CD4-positive, CD25-positive, alpha-beta regulatory T cell (primary cell): ENCODE measurements around the gene OGFOD3. TPM values are rescaled to one million over a fixed set of nuclear protein-coding genes. Genes with fewer than 3 reads are reported as not detected.

Experiments used
- ATAC-seq, 2 donors: fragments of 150-1000 bp; cut with Tn5 transposase; one replicate each; pipeline ENCODE4 v1.10.0; 2021; ENCODE audit warnings: low read depth in 2 of 2, moderate number of reproducible peaks in 2 of 2, moderate library complexity in 1 of 2
- DNase-seq, 3 donors: peaks; one replicate each; pipeline versions ENCODE4 v3.0.0 to v3.0.0-alpha.2; 2012 to 2022; ENCODE audit warnings: mixed read lengths in 1 of 3
- H3K27ac ChIP-seq: one replicate; pipeline ENCODE4 v1.7.0; 2013; ENCODE audit warnings: mild to moderate bottlenecking, low read length; ENCODE audit not compliant: insufficient read depth, poor library complexity, severe bottlenecking
- H3K27me3 ChIP-seq: one replicate; pipeline ENCODE4 v1.7.0; 2013; ENCODE audit warnings: low read length; ENCODE audit not compliant: control insufficient read depth, insufficient read depth
- H3K36me3 ChIP-seq: one replicate; pipeline ENCODE4 v1.7.0; 2013; ENCODE audit warnings: mild to moderate bottlenecking, low read length, moderate library complexity; ENCODE audit not compliant: control insufficient read depth, insufficient read depth
- H3K4me1 ChIP-seq: 2 replicates; pipeline ENCODE4 v1.7.0; 2013; ENCODE audit warnings: mild to moderate bottlenecking, low read length; ENCODE audit not compliant: insufficient read depth, control insufficient read depth, poor library complexity, severe bottlenecking
- H3K4me3 ChIP-seq: one replicate; pipeline ENCODE4 v1.7.0; 2013; ENCODE audit warnings: low read depth, mild to moderate bottlenecking, low read length, moderate library complexity
- H3K9me3 ChIP-seq, 2 experiments: 1 replicate in 1 of 2; 2 replicates in 1 of 2; pipeline ENCODE4 v1.7.0; 2013; ENCODE audit warnings: low read length in 2 of 2, mild to moderate bottlenecking in 1 of 2, moderate library complexity in 1 of 2; ENCODE audit not compliant: control insufficient read depth in 2 of 2
- H3K27ac Mint-ChIP-seq, 3 donors: one replicate each; pipeline ENCODE4 v1.8.0; 2020 to 2022; ENCODE audit warnings: mild to moderate bottlenecking in 3 of 3, mixed read lengths in 3 of 3, moderate library complexity in 2 of 3
- H3K27me3 Mint-ChIP-seq: one replicate; pipeline ENCODE4 v1.8.0; 2022; ENCODE audit warnings: mild to moderate bottlenecking, mixed read lengths
- H3K36me3 Mint-ChIP-seq: one replicate; pipeline ENCODE4 v1.8.0; 2020; ENCODE audit warnings: mixed read lengths
- H3K4me1 Mint-ChIP-seq, 4 donors: one replicate each; pipeline ENCODE4 v1.8.0; 2020 to 2022; ENCODE audit warnings: mixed read lengths in 4 of 4, mild to moderate bottlenecking in 1 of 4
- H3K4me3 Mint-ChIP-seq, 4 donors: one replicate each; pipeline ENCODE4 v1.8.0; 2020 to 2022; ENCODE audit warnings: mild to moderate bottlenecking in 4 of 4, mixed read lengths in 4 of 4, moderate library complexity in 3 of 4
- H3K9me3 Mint-ChIP-seq, 7 donors: one replicate each; pipeline ENCODE4 v1.8.0; 2020 to 2022; ENCODE audit warnings: mixed read lengths in 7 of 7, mild to moderate bottlenecking in 3 of 7, moderate library complexity in 2 of 7
- polyA plus RNA-seq, 4 donors: library from polyadenylated mRNA; unstranded; fragments of 300-500 nt; fragmentation: Illumina TruSeq; gene quantifications; one replicate each; pipeline ENCODE4 v1.2.3, GENCODE V29; 2021
- total RNA-seq: library from RNA; stranded (reverse); gene quantifications from one replicate; pipeline ENCODE4 v1.2.3, GENCODE V29; 2022

OGFOD3 gene
- total and polyA plus RNA-seq, 5 donors from 2014 or later, result 13.9 to 32.9 (median 22.0) TPM

- H3K36me3 Mint-ChIP-seq, result no peaks in the 10 kb centered on the region
- H3K27ac ChIP-seq, result peak overlapping the region; percentile 23
- peak overlapping the region in 1 of 4 donors; percentile 72 for H3K4me3 Mint-ChIP-seq
- H3K9me3 Mint-ChIP-seq, result no peaks in the 10 kb centered on the region
- H3K27ac Mint-ChIP-seq, result peak overlapping the region in 1 of 3 donors; percentile 69
- no peaks in the 10 kb centered on the region for H3K27me3 Mint-ChIP-seq
- ATAC-seq (no peak), DNase-seq (no peak)
- no peaks in the 10 kb centered on the region for H3K9me3 ChIP-seq
- H3K36me3 ChIP-seq, result peaks cover 28% of the 10 kb centered on the region
- no peaks in the 10 kb centered on the region for H3K4me1 ChIP-seq
- no peaks in the 10 kb centered on the region for H3K27me3 ChIP-seq
- no peak overlapping the region for H3K4me3 ChIP-seq
- H3K4me1 Mint-ChIP-seq, result peaks cover 0 to 6% (median 0%) of the 10 kb centered on the region in 4 donors
Observed at GRCh38 chr17:82440469-82440981, 22.1 kb upstream of the OGFOD3 start.

GRCh38 chr17:82439829-82440365, 21.5 kb upstream of the OGFOD3 start:
- Histone ChIP-seq H3K27ac (no peak overlapping the region), H3K4me1 (no peaks in the 10 kb centered on the region), H3K27me3 (no peaks in the 10 kb centered on the region), H3K4me3 (no peak overlapping the region), H3K9me3 (no peaks in the 10 kb centered on the region), H3K36me3 (peaks cover 27% of the 10 kb centered on the region)
- H3K4me1 Mint-ChIP-seq, result peaks cover 0 to 6% (median 0%) of the 10 kb centered on the region in 4 donors
- H3K4me3 Mint-ChIP-seq, result peak overlapping the region in 1 of 4 donors; percentile 72
- H3K27ac Mint-ChIP-seq, result peak overlapping the region in 1 of 3 donors; percentile 83
- H3K36me3 Mint-ChIP-seq, result no peaks in the 10 kb centered on the region
- DNase-seq (no peak), ATAC-seq (no peak)
- H3K27me3 Mint-ChIP-seq, result no peaks in the 10 kb centered on the region
- no peaks in the 10 kb centered on the region for H3K9me3 Mint-ChIP-seq

- Mint-ChIP-seq H3K27ac (no peak overlapping the region), H3K36me3 (no peaks in the 10 kb centered on the region), H3K9me3 (no peaks in the 10 kb centered on the region), H3K27me3 (no peaks in the 10 kb centered on the region), H3K4me1 (peaks cover 0 to 6% (median 1%) of the 10 kb centered on the region in 4 donors), H3K4me3 (no peak overlapping the region)
- peaks cover 21% of the 10 kb centered on the region for H3K36me3 ChIP-seq
- ATAC-seq, result no peak
- H3K4me3 ChIP-seq, result no peak overlapping the region
- no peaks in the 10 kb centered on the region for H3K9me3 ChIP-seq
- no peaks in the 10 kb centered on the region for H3K27me3 ChIP-seq
- H3K4me1 ChIP-seq, result peaks cover 3% of the 10 kb centered on the region
- no peak for DNase-seq
- H3K27ac ChIP-seq, result no peak overlapping the region
Observed at GRCh38 chr17:82439194-82439828, 20.9 kb upstream of the OGFOD3 start.

GRCh38 chr17:82438401-82439193, 20.2 kb upstream of the OGFOD3 start:
- Histone ChIP-seq H3K4me3 (no peak overlapping the region), H3K4me1 (peaks cover 11% of the 10 kb centered on the region), H3K27ac (no peak overlapping the region), H3K27me3 (no peaks in the 10 kb centered on the region), H3K9me3 (no peaks in the 10 kb centered on the region), H3K36me3 (peaks cover 15% of the 10 kb centered on the region)
- ATAC-seq (no peak), DNase-seq (no peak)
- peaks cover 0 to 6% (median 3%) of the 10 kb centered on the region in 4 donors for H3K4me1 Mint-ChIP-seq
- no peak overlapping the region for H3K4me3 Mint-ChIP-seq
- peak overlapping the region in 1 of 3 donors; percentile 77 for H3K27ac Mint-ChIP-seq
- no peaks in the 10 kb centered on the region for H3K9me3 Mint-ChIP-seq
- H3K27me3 Mint-ChIP-seq, result no peaks in the 10 kb centered on the region
- H3K36me3 Mint-ChIP-seq, result no peaks in the 10 kb centered on the region

DNA sequence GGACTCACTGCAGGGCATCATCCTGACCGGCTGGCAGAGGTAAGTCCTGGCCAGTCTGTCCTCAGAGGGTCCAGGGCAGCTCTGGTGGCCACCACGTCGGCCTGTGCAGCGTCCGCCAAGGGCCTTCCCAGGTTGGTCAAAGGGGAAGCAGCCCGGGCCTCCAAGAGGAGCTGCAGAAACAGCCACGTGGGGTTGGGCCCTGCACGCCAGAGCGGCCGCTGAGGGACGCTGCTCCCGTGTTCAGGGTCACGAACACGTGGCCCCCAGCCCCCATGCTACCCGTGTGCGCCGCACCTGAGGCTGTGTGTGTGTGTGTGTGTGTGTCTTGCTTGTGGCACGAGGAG, 18.9 kb upstream of the OGFOD3 start:
- no peak overlapping the region for H3K27ac ChIP-seq
- H3K27me3 ChIP-seq, result no peaks in the 10 kb centered on the region
- H3K4me1 Mint-ChIP-seq, result peaks cover 0 to 6% (median 3%) of the 10 kb centered on the region in 4 donors
- H3K9me3 ChIP-seq, result no peaks in the 10 kb centered on the region
- H3K4me1 ChIP-seq, result peaks cover 12% of the 10 kb centered on the region
- DNase-seq (no peak), ATAC-seq (no peak)
- H3K36me3 Mint-ChIP-seq, result no peaks in the 10 kb centered on the region
- H3K36me3 ChIP-seq, result peaks cover 6% of the 10 kb centered on the region
- H3K27me3 Mint-ChIP-seq, result no peaks in the 10 kb centered on the region
- H3K27ac Mint-ChIP-seq, result peak overlapping the region in 1 of 3 donors; percentile 31
- no peak overlapping the region for H3K4me3 ChIP-seq
- no peaks in the 10 kb centered on the region for H3K9me3 Mint-ChIP-seq
- no peak overlapping the region for H3K4me3 Mint-ChIP-seq

GRCh38 chr17:82436601-82437324, 18.4 kb upstream of the OGFOD3 start:
- no peak overlapping the region for H3K4me3 ChIP-seq

More at GRCh38 chr17:82436601-82437324, 18.4 kb upstream of the OGFOD3 start:
- no peak overlapping the region for H3K27ac Mint-ChIP-seq
- peaks cover 2% of the 10 kb centered on the region for H3K36me3 ChIP-seq
- H3K27ac ChIP-seq, result no peak overlapping the region
- no peaks in the 10 kb centered on the region for H3K27me3 Mint-ChIP-seq
- H3K4me3 Mint-ChIP-seq, result no peak overlapping the region
- no peaks in the 10 kb centered on the region for H3K9me3 ChIP-seq
- peaks cover 12% of the 10 kb centered on the region for H3K4me1 ChIP-seq
- H3K27me3 ChIP-seq, result no peaks in the 10 kb centered on the region
- DNase-seq (no peak), ATAC-seq (no peak)
- H3K4me1 Mint-ChIP-seq, result peaks cover 0 to 6% (median 3%) of the 10 kb centered on the region in 4 donors
- H3K9me3 Mint-ChIP-seq, result no peaks in the 10 kb centered on the region
- no peaks in the 10 kb centered on the region for H3K36me3 Mint-ChIP-seq
